ENCODE results near the gene BCOR. TPM values are rescaled to one million over a fixed set of nuclear protein-coding genes. Genes with fewer than 3 reads are reported as not detected.

Gene BCOR
- total RNA-seq, 4 donors from 2014 or later: 19.9 to 32.5 (median 26.0) TPM

DNA sequence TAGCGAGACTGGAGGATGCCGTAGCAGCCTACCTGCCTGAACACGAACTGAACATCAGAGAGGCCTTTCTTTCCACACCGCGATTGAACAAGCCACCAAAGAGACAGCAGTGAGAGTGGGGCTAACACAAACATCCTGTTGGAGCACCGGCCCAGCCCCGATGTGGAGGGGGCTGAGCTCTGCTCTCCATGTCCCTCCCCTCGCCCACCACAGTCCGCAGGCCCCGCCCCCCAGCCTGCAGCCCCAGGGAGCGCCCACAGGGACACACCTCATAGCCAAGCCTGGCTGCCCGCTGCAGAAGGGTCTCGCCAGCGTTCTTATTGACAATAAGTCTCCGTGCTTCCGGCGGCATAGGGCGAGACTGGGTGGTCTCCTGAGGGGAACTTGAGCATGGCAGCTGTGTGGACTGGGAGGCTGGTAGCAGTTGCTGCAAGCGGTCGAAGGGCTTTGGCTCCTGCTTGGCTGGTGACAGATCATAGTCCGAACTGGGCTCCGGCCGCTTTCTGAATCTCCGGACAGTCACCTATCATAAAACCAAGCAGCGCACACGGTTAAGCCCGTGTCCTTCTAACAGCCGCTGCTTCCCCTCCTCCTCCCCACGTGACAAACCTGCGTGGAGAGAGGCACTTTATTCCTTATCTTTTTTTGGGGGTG lies 35.8 kb downstream of the BCOR start:
- intact Hi-C loops (cut with DNase I): no loop called here
- DNase-seq (ENCODE audit: extremely low spot score): no peak

DNA sequence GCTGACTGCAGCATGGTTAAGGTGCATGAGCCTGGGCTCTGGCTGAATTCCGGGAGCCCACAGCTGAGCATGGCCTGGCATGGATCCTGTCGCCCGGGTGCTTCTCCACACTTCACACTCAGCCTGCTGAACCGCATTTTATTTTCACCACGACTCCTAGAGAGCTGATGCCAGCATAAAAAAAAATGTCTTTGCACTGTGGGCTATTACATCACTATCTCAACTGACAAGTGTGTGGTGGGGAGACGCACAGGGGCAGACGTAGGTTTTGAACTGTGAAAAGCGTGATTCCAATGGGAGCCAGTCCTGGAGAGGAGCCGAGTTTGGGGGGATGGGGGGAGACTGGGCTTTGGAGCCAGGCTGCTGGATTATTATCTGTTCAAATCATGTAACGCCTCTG lies 36.8 kb downstream of the BCOR start:
- peaks cover 0 to 77% (median 48%) of the 10 kb centered on the region in 4 donors for H3K36me3 ChIP-seq
- H3K4me3 ChIP-seq: no peak overlapping the region
- peaks cover 0 to 3% (median 0%) of the 10 kb centered on the region in 4 donors for H3K27me3 ChIP-seq
- WGBS: 86% methylated on average over 10 of the region's 10 CpGs
- no peak for DNase-seq (ENCODE audit: extremely low spot score)
- intact Hi-C loops (cut with DNase I): no loop called here
- H3K27ac ChIP-seq (replicated peaks in 1 of 4): no peak overlapping the region
- H3K9me3 ChIP-seq: no peaks in the 10 kb centered on the region
- TF ChIP-seq EP300 (IDR thresholded peaks at IDR 0.05) (no peak), POLR2A (IDR thresholded peaks at IDR 0.05; ENCODE audit: low read depth) (no peak), POLR2AphosphoS5 (IDR thresholded peaks at IDR 0.05) (no peak)
- TF ChIP-seq, protein P1, sequence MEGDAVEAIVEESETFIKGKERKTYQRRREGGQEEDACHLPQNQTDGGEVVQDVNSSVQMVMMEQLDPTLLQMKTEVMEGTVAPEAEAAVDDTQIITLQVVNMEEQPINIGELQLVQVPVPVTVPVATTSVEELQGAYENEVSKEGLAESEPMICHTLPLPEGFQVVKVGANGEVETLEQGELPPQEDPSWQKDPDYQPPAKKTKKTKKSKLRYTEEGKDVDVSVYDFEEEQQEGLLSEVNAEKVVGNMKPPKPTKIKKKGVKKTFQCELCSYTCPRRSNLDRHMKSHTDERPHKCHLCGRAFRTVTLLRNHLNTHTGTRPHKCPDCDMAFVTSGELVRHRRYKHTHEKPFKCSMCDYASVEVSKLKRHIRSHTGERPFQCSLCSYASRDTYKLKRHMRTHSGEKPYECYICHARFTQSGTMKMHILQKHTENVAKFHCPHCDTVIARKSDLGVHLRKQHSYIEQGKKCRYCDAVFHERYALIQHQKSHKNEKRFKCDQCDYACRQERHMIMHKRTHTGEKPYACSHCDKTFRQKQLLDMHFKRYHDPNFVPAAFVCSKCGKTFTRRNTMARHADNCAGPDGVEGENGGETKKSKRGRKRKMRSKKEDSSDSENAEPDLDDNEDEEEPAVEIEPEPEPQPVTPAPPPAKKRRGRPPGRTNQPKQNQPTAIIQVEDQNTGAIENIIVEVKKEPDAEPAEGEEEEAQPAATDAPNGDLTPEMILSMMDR (IDR thresholded peaks at IDR 0.05): no peak
- H3K4me1 ChIP-seq: peaks cover 0 to 18% (median 15%) of the 10 kb centered on the region in 4 donors

More for the DNA sequence above, 35.8 kb downstream of the BCOR start:
- Histone ChIP-seq H3K36me3 (peaks cover 0 to 67% (median 40%) of the 10 kb centered on the region in 4 donors), H3K4me3 (no peak overlapping the region), H3K27me3 (peaks cover 0 to 3% (median 0%) of the 10 kb centered on the region in 4 donors), H3K9me3 (no peaks in the 10 kb centered on the region), H3K27ac (replicated peaks in 1 of 4) (peak overlapping the region in 1 of 4 donors; percentile 39), H3K4me1 (peaks cover 0 to 18% (median 17%) of the 10 kb centered on the region in 4 donors)
- TF ChIP-seq POLR2AphosphoS5 (IDR thresholded peaks at IDR 0.05): no peak
- no peak for TF ChIP-seq POLR2A (IDR thresholded peaks at IDR 0.05; ENCODE audit: low read depth)
- TF ChIP-seq EP300 (IDR thresholded peaks at IDR 0.05): no peak
- TF ChIP-seq, protein P1 (IDR thresholded peaks at IDR 0.05): no peak
- 60% methylated on average over 11 of the region's 30 CpGs for WGBS

DNA sequence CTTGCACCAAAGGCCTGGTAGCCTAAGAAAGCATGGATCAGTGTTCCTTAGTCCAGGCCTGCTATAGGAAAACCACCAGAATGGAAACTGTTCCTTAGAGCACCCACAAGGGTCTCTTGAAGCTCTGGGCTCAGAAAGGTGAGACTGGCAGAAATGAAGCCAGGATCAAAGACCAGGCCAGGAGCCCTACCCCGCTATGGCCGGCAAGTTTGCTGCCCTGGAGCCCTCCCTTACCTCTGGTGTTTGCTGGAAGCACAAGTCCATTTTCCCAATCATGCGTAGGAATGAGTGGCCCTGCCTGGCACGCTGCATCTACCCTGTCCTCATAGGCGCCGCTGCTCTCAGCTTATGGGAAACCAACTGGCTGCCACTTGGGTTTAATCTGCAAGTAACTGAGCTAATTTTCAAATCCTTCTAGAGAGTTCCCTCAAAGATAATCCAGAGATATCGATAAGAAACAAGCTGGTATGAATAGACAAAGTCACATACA lies 37.4 kb downstream of the BCOR start:
- H3K4me1 ChIP-seq: peaks cover 0 to 18% (median 15%) of the 10 kb centered on the region in 4 donors
- WGBS: 81% methylated on average over 7 of the region's 7 CpGs
- H3K9me3 ChIP-seq: no peaks in the 10 kb centered on the region
- H3K27me3 ChIP-seq: peaks cover 0 to 3% (median 0%) of the 10 kb centered on the region in 4 donors
- H3K27ac ChIP-seq (replicated peaks in 1 of 4): no peak overlapping the region
- no peak overlapping the region for H3K4me3 ChIP-seq
- TF ChIP-seq POLR2A (IDR thresholded peaks at IDR 0.05; ENCODE audit: low read depth) (no peak), EP300 (IDR thresholded peaks at IDR 0.05) (no peak), POLR2AphosphoS5 (IDR thresholded peaks at IDR 0.05) (no peak)
- TF ChIP-seq, protein P1 (IDR thresholded peaks at IDR 0.05): no peak
- peaks cover 1 to 83% (median 51%) of the 10 kb centered on the region in 4 donors for H3K36me3 ChIP-seq
- no peak for DNase-seq (ENCODE audit: extremely low spot score)
- intact Hi-C loops (cut with DNase I): no loop called here

DNA sequence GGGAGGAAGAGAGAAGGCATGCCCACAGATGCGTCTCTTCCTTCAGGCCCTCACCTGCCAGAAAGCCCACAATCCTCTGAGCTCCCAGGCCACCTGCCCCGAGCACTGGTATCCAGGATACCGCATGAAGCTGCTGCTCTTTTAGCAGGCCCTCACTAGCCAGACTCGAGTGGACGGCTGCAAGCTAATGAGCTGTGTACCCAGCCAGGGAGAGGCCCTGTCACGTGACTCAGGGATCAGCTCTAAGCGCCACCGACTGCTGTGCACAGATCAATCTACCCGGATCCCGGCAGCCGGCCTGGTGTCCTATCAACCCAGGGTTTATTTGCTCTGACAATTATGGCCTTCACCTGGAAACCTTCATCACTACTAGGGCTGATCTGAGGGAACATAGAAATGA lies 39.0 kb downstream of the BCOR start:
- Histone ChIP-seq H3K9me3 (peaks cover 0 to under 1% (median 0%) of the 10 kb centered on the region in 4 donors), H3K27me3 (peaks cover 0 to 3% (median 0%) of the 10 kb centered on the region in 4 donors), H3K27ac (replicated peaks in 1 of 4) (no peak overlapping the region), H3K36me3 (peaks cover 14 to 90% (median 59%) of the 10 kb centered on the region in 4 donors), H3K4me1 (peaks cover 0 to 18% (median 15%) of the 10 kb centered on the region in 4 donors), H3K4me3 (no peak overlapping the region)
- no peak for TF ChIP-seq POLR2AphosphoS5 (IDR thresholded peaks at IDR 0.05)
- TF ChIP-seq, protein P1 (IDR thresholded peaks at IDR 0.05): no peak
- TF ChIP-seq EP300 (IDR thresholded peaks at IDR 0.05): no peak
- TF ChIP-seq POLR2A (IDR thresholded peaks at IDR 0.05; ENCODE audit: low read depth): no peak
- DNase-seq (ENCODE audit: extremely low spot score): no peak
- intact Hi-C loops (cut with DNase I): no loop called here
- WGBS: 77% methylated on average over 11 of the region's 11 CpGs

Measured in esophagus muscularis mucosa (tissue), 4 donors.